Stimulated activated CD8-positive, alpha-beta memory T cell treated with anti-CD3 and anti-CD28 coated beads, Interleukin-15, amount 100 ng/mL, for 24 hours (primary cell): ENCODE data around the gene IGF2.
A peak's percentile ranks its signal among the peaks of the same experiment; 100 is the strongest.

Source experiments
- DNase-seq: peaks from one replicate; pipeline ENCODE4 v3.0.0-alpha.2; 2020; ENCODE audit warnings: low read depth

The IGF2 gene

DNA sequence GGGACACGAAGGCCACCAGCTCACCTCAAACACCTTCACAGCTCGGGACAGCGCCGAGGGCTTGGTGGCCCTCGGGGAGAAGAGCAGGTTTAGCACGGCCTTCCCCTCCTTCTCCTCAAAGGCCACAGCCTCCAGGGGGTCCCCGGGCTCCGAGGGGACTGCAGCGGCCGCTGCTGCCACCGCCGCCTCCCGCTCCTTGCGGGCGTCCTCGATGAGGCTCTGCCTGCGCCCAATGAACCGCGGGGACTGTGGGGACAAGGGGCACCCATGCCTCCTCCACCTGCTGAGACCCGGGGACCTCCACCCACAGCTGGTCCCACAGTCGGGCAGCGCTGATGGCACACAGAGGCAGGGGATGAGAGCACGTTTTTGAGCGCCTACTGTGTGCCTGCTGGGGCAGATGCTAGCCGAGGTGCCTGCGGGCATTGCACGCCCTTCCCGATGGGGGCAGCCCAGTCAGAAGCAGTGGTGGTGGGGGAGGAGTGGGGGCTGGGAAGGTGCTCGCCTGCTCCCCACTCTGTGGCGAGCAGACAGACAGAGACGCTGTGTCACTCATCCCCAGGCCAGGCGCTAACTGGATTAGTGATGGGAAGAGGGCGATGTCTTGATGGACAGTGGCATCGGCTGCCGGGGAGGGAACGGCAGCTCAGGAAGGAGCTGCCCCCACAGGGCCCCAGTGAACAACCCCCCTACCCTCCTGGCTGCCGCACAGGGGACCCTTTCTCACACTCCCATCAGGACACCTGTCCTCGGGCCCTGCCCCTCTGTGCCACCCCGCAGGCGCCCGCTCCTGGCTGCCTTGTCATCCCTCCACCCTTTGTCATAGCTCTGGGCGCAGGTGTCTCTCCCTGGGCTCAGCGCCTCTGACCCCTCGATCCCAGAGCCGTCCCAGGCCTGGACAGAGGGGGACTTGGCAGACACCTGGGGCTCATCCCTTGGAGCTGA, 30.7 kb upstream of the IGF2 start:
- DNase-seq: no peak

GRCh38 chr11:2169005-2169378, 29.8 kb upstream of the IGF2 start:
- no peak for DNase-seq

DNA sequence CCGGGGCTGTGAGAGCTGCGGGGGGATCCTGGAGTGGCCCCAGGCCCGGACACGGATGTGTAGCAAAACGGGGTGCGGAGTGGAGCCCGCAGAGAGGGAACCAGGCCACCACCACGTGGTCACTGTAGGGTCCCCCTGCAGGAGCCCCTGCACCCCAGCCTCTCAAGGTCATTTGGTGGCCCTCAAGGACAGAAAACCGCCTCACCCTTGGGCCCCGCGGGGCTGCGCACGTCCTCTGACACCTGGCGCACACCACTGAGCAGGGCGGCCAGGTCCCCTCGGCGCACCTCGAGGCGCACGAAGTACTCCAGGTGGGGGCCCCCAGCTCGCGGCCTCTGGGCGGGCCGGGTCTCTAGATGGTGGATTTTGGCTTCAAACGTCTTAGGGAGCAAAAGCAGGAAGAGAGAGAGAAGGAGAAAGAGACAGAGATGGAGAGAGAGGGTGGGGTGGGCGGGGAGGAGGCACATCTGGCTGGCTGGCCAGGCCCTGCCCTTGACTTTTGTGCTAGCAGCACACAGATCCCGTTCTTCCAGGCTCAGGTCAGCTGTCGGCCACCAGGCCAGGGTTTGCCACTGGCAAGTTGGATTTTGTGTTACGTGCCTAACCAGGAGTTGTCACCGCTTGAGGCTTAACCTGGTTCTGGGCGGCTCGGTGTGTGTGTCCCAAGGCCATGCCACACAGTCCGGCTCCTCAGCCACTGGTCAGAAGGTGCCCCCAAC, 29.3 kb upstream of the IGF2 start:
- DNase-seq: no peak

GRCh38 chr11:2167141-2168045, 28.2 kb upstream of the IGF2 start:
- no peak for DNase-seq

DNA sequence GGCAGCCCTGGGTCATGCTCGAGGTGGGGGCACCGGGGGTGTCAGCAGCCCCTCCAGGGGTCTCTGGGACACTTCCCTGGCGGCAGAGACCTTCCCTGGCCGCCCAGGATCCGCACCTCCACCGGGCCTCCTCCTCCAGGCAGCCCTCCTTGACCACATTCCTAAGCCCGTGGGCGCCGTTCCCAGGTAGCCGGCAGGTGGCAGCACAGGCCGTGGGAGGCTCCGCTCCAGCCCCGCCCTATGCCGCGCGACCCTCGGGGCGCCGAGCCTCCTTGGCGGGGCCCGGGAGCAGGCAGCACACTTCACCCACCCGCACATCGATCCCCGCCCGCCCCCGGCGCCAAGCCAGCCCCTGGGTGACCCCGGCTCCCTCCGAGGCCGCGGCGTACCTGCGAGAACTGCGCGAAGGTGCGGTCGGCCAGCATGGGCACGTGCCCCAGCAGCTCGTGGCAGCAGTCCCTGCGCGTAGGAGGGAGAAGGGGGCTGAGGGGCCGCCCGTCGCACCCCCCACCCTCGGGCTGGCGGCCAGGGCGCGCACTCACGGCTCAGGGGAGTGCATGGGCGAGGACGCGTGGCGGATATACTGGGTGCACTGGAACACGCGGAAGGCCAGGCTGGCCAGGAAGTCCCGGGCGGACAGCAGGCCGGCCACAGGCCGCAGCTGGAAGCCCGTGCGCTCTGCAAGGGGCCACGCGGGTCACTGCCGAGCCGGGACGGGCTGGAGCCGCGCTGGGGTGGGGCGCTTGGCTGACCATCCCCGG, 27.1 kb upstream of the IGF2 start:
- peak; percentile 16 for DNase-seq

GRCh38 chr11:2165571-2165970, 26.4 kb upstream of the IGF2 start:
- no peak for DNase-seq

DNA sequence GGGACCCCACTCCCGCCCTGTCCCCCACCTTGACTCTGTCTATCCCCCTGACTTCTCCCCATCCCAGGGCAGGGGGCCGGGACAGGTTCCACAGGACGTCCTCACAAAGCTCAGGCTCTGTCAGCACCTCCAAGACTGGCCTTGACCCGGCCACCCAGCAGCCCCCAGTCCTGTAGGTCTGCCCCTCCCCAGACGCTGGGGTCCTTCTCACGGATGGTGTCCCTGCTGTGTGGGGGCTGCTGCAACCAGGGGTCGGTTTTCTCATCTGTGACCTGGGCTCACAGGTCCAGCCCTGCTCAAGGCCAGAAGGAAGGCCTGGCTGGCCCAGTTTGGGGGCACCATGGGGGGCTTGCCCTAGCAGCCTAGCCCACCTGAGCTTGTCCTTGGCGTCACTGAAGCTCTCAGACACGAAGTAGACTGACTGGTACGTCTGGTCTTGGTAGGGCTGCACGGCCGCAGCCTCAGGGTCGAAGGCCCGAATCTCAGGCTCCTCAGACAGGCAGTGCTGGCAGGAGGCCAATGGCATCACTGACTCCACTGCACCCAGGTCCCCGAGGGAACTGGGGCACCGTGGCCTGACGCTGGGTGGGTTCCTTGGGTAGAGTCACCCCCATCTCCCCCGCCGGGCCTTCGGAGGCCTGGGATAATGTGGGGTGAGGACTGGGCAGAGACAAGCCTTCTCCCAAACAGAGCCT, 25.8 kb upstream of the IGF2 start:
- DNase-seq: no peak

DNA sequence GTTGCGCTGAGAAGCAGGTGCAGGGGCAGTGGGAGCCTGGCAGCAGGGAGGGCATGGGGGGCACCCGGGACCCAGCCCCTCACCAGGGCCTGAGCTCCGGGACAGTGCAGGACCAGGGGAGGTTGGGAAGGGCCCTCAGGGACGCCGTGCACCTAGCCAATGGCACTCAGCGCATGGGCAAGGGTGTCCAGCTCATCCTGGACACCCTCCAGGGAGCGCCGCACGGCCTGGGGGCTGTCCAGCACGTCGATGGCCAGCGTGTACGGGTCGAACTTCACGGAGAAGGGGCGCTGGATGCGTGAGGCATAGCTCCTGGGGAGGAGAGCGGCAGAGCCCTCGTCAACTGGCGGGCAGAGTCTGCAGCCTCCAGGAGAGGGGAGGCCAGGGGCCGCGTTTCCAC, 24.9 kb upstream of the IGF2 start:
- no peak for DNase-seq

DNA sequence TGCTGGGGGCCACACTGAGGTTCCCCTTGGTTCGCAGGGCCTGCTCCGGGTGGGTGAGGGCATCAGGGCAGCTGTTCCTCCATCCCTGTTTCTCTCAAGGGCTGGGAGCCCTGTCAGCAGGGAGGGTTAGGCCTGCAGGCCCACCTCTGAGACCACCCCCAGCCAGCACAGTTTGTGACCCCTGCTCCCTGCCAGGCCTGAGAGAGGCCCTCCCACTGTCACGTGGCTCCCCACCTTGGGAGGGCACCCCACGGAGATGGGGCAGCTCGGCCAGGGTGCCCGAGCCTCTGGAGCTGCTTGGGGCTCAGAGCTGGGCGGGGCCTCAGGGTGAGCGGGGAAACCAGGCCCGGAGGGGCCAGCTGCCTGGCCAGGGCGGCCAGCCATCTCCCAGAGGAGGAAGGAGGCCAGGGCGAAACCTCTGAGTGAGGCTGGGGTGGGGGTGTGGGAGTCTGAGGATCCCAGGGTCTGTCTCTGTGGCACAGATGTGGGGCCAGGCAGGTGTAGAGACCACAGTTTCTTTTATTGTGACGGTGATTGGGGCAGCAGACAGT, 24.3 kb upstream of the IGF2 start:
- DNase-seq: no peak

GRCh38 chr11:2160736-2161259, 21.6 kb upstream of the IGF2 start, which contains the start of gene INS:
TSS of gene INS (minus strand) at chr11:2161209. CDS start at chr11:2160971, 238 bp downstream.
- DNase-seq: no peak

- DNase-seq: no peak
Measured at GRCh38 chr11:2159536-2160413, 20.6 kb upstream of the IGF2 start.

DNA sequence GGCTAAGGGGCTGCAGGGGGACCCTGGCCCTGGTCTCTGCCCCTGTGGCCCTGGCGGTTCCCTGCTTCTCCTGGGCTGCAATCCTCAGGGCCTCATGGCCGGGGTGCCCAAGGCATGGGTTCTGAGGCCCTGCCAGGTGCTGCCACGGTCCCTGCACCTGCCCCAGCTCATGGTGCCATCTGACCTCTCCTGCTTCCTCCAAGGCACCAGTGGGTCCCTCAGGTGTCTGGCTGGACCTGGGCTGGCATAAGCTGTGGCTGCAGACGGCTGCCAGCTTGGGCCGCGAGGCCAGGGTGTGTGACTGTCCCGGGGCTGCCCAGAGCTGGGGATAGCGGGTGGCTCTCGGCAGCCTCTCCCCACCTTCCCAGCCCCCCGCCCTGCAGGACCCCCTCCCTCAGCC, 19.8 kb upstream of the IGF2 start:
- no peak for DNase-seq

DNA sequence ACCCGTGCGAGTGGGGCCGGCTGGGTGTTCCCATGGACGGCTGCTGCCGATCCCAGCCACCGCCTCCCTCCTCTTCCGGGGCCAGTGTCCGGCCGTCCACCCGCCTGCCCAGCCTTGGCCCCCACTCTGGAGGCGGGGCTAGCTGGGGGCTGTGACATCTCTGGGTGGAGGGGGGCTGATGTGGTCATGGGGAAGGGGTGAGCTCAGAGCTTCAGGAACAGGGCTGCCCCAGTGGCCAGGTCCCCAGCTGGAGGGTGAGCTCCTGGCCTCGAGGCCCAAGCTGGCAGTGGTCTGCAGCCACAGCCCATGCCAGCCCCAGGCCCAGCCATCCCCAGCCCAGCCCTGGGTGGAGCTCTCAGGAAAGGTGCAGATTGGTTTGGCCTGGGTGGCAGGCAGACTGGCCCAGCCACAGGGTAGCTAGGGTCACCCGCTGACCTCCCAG, 19.1 kb upstream of the IGF2 start:
- no peak for DNase-seq

GRCh38 chr11:2157294-2158040, 18.3 kb upstream of the IGF2 start:
- DNase-seq: no peak

- peak; percentile 30 for DNase-seq
Measured at GRCh38 chr11:2156416-2157182, 17.4 kb upstream of the IGF2 start.

- no peak for DNase-seq
Measured at GRCh38 chr11:2155511-2155910, 16.3 kb upstream of the IGF2 start.

DNA sequence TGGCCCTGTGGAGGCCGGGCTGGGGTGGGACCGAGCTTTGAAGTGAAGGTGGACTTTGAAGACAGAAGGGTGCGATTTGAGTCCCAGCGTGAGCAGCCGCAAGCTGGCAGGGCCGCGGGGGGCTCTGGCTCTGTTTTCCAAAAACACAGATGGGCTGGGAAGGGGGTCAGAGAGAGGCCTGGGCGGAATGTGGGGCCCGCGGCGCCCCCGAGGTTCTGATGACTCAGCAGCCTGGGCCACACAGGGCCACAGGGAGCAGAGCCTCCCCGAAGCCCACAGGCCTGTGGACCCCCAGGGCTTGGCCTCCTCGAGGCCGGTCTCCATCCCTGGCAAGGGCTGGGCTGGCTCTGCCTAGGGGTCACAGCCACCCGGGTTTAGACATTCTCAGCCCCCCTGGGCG, 15.7 kb upstream of the IGF2 start:
- DNase-seq: no peak

GRCh38 chr11:2154195-2154585, 15.0 kb upstream of the IGF2 start:
- no peak for DNase-seq
